Hepatocyte (in vitro differentiated cells): Measurements from ENCODE around the gene RELB. TPM values are rescaled to one million over a fixed set of nuclear protein-coding genes. Genes with fewer than 3 reads are reported as not detected.

Experiments used
- DNase-seq: peaks from one replicate; pipeline ENCODE4 v3.0.0-alpha.2; 2016; ENCODE audit warnings: low spot score
- H2AFZ ChIP-seq: fragments of 200-600 bp; sonication (generic); 2 replicates; pipeline ENCODE4 v1.6.0; 2016; ENCODE audit warnings: antibody characterized with exemption, mild to moderate bottlenecking
- H3K27ac ChIP-seq: fragments of 200-600 bp; sonication (generic); 2 replicates; pipeline ENCODE4 v1.5.1; 2016; ENCODE audit warnings: mild to moderate bottlenecking
- H3K27me3 ChIP-seq: fragments of 200-600 bp; sonication (generic); 2 replicates; pipeline ENCODE4 v1.6.1; 2016
- H3K36me3 ChIP-seq: fragments of 200-600 bp; sonication (generic); replicated peaks from 2 replicates; pipeline ENCODE4 v1.5.1; 2016; ENCODE audit warnings: low read depth; ENCODE audit not compliant: insufficient read depth
- H3K4me1 ChIP-seq: fragments of 200-600 bp; sonication (generic); 2 replicates; pipeline ENCODE4 v1.5.1; 2016; ENCODE audit warnings: mild to moderate bottlenecking, moderate library complexity; ENCODE audit not compliant: insufficient read depth
- H3K4me2 ChIP-seq: fragments of 200-600 bp; sonication (generic); 2 replicates; pipeline ENCODE4 v1.6.0; 2016
- H3K4me3 ChIP-seq: fragments of 200-600 bp; sonication (generic); 2 replicates; pipeline ENCODE4 v1.5.1; 2016; ENCODE audit warnings: mild to moderate bottlenecking
- H3K79me2 ChIP-seq: fragments of 200-600 bp; sonication (generic); 2 replicates; pipeline ENCODE4 v1.6.0; 2017; ENCODE audit warnings: mild to moderate bottlenecking
- H3K9me2 ChIP-seq: fragments of 200-600 bp; sonication (generic); replicated peaks from 2 replicates; pipeline ENCODE4 v1.6.0; 2017; ENCODE audit warnings: mild to moderate bottlenecking; ENCODE audit not compliant: insufficient read depth
- H3K9me3 ChIP-seq: fragments of 200-600 bp; sonication (generic); 2 replicates; pipeline ENCODE4 v1.5.1; 2016; ENCODE audit warnings: low read depth, mild to moderate bottlenecking
- H4K20me1 ChIP-seq: fragments of 200-600 bp; sonication (generic); 2 replicates; pipeline ENCODE4 v1.6.0; 2016; ENCODE audit warnings: mild to moderate bottlenecking; ENCODE audit not compliant: insufficient read depth, poor library complexity, severe bottlenecking
- CTCF ChIP-seq: fragments of 200-600 bp; sonication (generic); IDR thresholded peaks from 2 replicates; pipeline ENCODE4 v1.5.1; 2016; ENCODE audit warnings: antibody characterized with exemption, mild to moderate bottlenecking; ENCODE audit not compliant: poor library complexity
- EZH2 ChIP-seq: fragments of 200-600 bp; sonication (generic); IDR thresholded peaks from 2 replicates; pipeline ENCODE4 v1.6.1; 2016; ENCODE audit warnings: antibody characterized with exemption, mild to moderate bottlenecking, borderline replicate concordance
- EZH2phosphoT487 ChIP-seq: fragments of 200-600 bp; sonication (generic); IDR thresholded peaks from one replicate; pipeline ENCODE4 v1.6.1; 2018; ENCODE audit warnings: antibody characterized with exemption, mild to moderate bottlenecking, low read depth, moderate library complexity; ENCODE audit not compliant: unreplicated experiment, severe bottlenecking
- WGBS: methylation state at CpG from one replicate; pipeline ENCODE4 v1.1.6; 2016; ENCODE audit warnings: low lambda C conversion rate; ENCODE audit errors: missing lambda C conversion rate; 5-methylcytosine and 5-hydroxymethylcytosine counted together
- polyA plus RNA-seq: library from polyadenylated mRNA; unstranded; fragments of >200 nt; fragmentation: Nextera tagmentation; extraction: Ambion mirVana; gene quantifications from 2 replicates; pipeline ENCODE4 v1.2.1, GENCODE V29; 2016
- total RNA-seq: library from RNA; depleted of rRNA; stranded (reverse); fragments of >200 nt; gene quantifications from 2 replicates; pipeline ENCODE4 v1.2.3, GENCODE V29; 2014

Gene RELB
- total and polyA plus RNA-seq, 2 experiments from 2014 or later = 6.3 to 9.1 TPM

GRCh38 chr19:44990459-44990858, 10.8 kb upstream of the RELB start:
- Histone ChIP-seq H3K36me3 (no peaks in the 10 kb centered on the region), H3K9me3 (no peaks in the 10 kb centered on the region), H2AFZ (no peak overlapping the region), H3K27ac (no peak overlapping the region), H3K27me3 (no peaks in the 10 kb centered on the region), H3K4me3 (no peak overlapping the region), H3K79me2 (no peaks in the 10 kb centered on the region), H3K9me2 (no peaks in the 10 kb centered on the region), H4K20me1 (no peaks in the 10 kb centered on the region), H3K4me2 (no peak overlapping the region), H3K4me1 (no peaks in the 10 kb centered on the region)
- DNase-seq = no peak
- TF ChIP-seq EZH2phosphoT487 = no peak
- 95% methylated on average over 7 of the region's 14 CpGs for WGBS

GRCh38 chr19:44990966-44991365, 10.3 kb upstream of the RELB start:
- 97% methylated on average over 12 of the region's 12 CpGs for WGBS
- Histone ChIP-seq H3K9me3 (no peaks in the 10 kb centered on the region), H4K20me1 (no peaks in the 10 kb centered on the region), H3K4me3 (no peak overlapping the region), H3K36me3 (no peaks in the 10 kb centered on the region), H3K4me2 (no peak overlapping the region), H2AFZ (no peak overlapping the region), H3K27me3 (no peaks in the 10 kb centered on the region), H3K27ac (no peak overlapping the region), H3K9me2 (no peaks in the 10 kb centered on the region), H3K4me1 (no peaks in the 10 kb centered on the region), H3K79me2 (no peaks in the 10 kb centered on the region)
- no peak for DNase-seq
- TF ChIP-seq EZH2 (no peak), EZH2phosphoT487 (no peak), CTCF (no peak)

GRCh38 chr19:44992336-44993163, 8.7 kb upstream of the RELB start:
- Histone ChIP-seq H3K9me2 (no peaks in the 10 kb centered on the region), H3K4me1 (no peaks in the 10 kb centered on the region), H3K4me3 (no peak overlapping the region), H3K27me3 (no peaks in the 10 kb centered on the region), H3K79me2 (no peaks in the 10 kb centered on the region), H3K36me3 (no peaks in the 10 kb centered on the region), H3K9me3 (no peaks in the 10 kb centered on the region), H4K20me1 (no peaks in the 10 kb centered on the region), H3K4me2 (no peak overlapping the region), H2AFZ (no peak overlapping the region), H3K27ac (no peak overlapping the region)
- TF ChIP-seq EZH2phosphoT487 = no peak
- TF ChIP-seq CTCF = no peak
- TF ChIP-seq EZH2 = no peak
- DNase-seq = no peak
- 94% methylated on average over 32 of the region's 44 CpGs for WGBS

GRCh38 chr19:44993526-44993925, 7.7 kb upstream of the RELB start:
- TF ChIP-seq CTCF (no peak), EZH2 (no peak), EZH2phosphoT487 (no peak)
- WGBS = 94% methylated on average over 6 of the region's 6 CpGs
- H3K27ac ChIP-seq = no peak overlapping the region

More at GRCh38 chr19:44993526-44993925, 7.7 kb upstream of the RELB start:
- no peaks in the 10 kb centered on the region for H3K36me3 ChIP-seq
- no peak overlapping the region for H3K4me2 ChIP-seq
- H4K20me1 ChIP-seq = no peaks in the 10 kb centered on the region
- no peak overlapping the region for H2AFZ ChIP-seq
- no peaks in the 10 kb centered on the region for H3K79me2 ChIP-seq
- no peaks in the 10 kb centered on the region for H3K27me3 ChIP-seq
- H3K9me2 ChIP-seq = no peaks in the 10 kb centered on the region
- H3K4me1 ChIP-seq = no peaks in the 10 kb centered on the region
- H3K9me3 ChIP-seq = no peaks in the 10 kb centered on the region
- H3K4me3 ChIP-seq = no peak overlapping the region
- no peak for DNase-seq
